Tibial nerve (tissue), 3 donors: ENCODE measurements around the gene WARS2.

Experiments used
- POLR2A ChIP-seq, 2 donors: fragments of 450-650 bp; IDR thresholded peaks; one replicate each; pipeline ENCODE4 v1.6.1; 2017; ENCODE audit warnings: antibody characterized with exemption in 2 of 2, mild to moderate bottlenecking in 2 of 2, moderate library complexity in 2 of 2
- TF ChIP-seq, protein P1 (sequence below), 5 experiments: fragments of 200-600 bp in 3 of 5; fragments of 450-650 bp in 2 of 5; sonication (generic) in 3 of 5; IDR thresholded peaks; one replicate each; pipeline ENCODE4 v1.5.1; 2016 to 2019; ENCODE audit warnings: antibody characterized with exemption in 5 of 5, mild to moderate bottlenecking in 3 of 5, moderate library complexity in 2 of 5

DNA sequence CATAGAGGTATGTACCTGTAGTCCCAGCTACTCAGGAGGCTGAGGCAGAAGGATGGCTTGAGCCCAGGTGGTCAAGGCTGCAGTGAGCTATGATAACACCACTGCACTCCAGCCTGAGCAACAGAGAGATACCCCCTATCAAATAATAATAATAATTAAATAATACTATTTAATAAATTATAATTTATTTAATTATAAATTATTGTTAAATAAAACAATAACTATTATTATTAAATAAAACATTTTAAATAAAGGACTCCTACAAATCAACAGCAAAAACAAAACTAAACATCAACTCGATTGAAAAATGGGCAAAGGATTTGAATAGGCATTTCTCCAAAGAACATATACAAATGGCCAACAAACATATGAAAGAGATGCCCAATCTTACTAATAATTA lies 86.5 kb downstream of the WARS2 start:
- TF ChIP-seq, protein P1, sequence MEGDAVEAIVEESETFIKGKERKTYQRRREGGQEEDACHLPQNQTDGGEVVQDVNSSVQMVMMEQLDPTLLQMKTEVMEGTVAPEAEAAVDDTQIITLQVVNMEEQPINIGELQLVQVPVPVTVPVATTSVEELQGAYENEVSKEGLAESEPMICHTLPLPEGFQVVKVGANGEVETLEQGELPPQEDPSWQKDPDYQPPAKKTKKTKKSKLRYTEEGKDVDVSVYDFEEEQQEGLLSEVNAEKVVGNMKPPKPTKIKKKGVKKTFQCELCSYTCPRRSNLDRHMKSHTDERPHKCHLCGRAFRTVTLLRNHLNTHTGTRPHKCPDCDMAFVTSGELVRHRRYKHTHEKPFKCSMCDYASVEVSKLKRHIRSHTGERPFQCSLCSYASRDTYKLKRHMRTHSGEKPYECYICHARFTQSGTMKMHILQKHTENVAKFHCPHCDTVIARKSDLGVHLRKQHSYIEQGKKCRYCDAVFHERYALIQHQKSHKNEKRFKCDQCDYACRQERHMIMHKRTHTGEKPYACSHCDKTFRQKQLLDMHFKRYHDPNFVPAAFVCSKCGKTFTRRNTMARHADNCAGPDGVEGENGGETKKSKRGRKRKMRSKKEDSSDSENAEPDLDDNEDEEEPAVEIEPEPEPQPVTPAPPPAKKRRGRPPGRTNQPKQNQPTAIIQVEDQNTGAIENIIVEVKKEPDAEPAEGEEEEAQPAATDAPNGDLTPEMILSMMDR (IDR thresholded peaks at IDR 0.05), result no peak
- no peak for TF ChIP-seq POLR2A (IDR thresholded peaks at IDR 0.05)
